Raji (cell line): Measurements from ENCODE around the gene PDCD10.

ENCODE experiments used
- POLR2A ChIP-seq: IDR thresholded peaks from 2 replicates; pipeline ENCODE4 v1.6.1; 2011; ENCODE audit warnings: low read depth, low read length, control low read depth; ENCODE audit not compliant: insufficient read depth

Gene PDCD10

DNA sequence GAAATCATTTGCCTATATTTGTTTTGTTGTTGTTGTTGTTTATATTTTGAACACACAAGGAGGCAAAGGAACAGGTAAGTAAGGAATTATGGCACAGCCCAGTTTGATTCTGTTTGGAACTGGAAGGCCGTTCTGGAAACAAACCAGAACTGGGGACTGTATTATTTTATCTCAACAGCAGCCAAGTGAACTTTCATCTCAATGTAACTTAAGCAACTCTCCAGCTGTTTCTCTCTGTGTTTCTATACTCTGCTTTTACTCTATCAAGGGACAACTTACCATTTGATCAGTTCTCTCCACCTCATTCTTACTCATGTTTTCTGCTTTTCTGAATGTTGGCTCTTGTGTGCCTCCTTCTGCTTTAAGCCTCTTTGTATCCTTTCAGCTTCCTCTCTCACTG is 65.0 kb downstream of the PDCD10 start:
- no peak for TF ChIP-seq POLR2A

DNA sequence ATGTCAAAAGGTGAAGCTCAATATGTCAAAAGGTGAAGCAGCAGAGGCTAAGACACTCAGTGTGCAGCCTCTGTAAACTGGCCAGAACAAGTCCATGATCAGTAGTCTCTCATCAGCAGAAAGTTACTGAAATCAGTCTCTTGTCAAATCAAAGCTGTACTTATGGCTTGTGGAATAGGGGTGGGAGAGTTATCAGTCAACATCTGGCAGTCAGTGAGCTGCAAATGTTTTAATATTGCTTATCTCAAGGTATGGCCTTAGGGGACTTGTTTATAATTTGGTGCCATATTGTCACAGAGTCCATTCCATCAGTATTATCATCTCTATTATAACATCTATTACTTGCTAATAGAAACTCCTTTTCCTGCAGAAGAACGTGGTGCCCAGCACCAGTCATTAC is 66.0 kb downstream of the PDCD10 start:
- TF ChIP-seq POLR2A, result no peak

DNA sequence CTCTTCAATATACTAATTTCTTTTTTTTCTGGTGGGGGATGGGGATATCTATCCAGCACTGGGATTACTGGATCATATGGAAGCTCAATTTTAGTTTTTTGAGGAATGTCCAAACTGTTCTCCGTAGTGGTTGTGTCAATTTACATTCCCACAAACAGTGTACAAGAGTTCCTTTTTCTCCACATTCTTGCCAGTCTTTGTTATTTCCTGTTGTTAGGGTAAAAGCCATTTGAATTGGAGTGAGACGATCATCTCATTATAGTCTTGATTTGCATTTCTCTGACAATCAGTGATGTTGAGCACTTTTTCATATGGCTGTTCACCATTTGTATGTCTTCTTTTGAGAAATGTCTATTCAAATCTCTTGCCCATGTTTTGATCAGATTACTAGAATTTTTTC is 68.1 kb downstream of the PDCD10 start:
- no peak for TF ChIP-seq POLR2A

DNA sequence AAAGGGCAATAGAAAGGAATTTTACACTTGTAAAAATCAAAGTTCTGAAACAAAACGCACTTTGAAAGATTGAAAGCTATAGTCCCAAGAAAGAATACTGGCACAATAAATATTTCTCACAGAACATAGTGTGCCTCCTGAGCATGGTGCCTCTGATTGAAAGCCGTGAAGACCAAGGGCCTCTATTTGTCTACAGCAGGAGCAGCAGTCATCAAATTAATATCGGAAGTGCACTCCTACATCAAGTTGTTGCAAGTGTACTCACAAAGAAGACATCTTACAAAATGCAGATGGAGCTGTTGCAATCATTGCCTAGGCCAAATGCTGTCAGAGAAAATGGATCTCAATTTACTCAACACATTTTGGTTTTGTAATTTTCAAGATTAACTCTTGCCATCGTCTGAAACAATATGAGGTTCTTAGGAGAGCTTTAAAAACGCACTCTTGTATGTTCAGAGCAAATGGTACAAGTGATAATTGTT is 71.7 kb downstream of the PDCD10 start:
- TF ChIP-seq POLR2A, result no peak

DNA sequence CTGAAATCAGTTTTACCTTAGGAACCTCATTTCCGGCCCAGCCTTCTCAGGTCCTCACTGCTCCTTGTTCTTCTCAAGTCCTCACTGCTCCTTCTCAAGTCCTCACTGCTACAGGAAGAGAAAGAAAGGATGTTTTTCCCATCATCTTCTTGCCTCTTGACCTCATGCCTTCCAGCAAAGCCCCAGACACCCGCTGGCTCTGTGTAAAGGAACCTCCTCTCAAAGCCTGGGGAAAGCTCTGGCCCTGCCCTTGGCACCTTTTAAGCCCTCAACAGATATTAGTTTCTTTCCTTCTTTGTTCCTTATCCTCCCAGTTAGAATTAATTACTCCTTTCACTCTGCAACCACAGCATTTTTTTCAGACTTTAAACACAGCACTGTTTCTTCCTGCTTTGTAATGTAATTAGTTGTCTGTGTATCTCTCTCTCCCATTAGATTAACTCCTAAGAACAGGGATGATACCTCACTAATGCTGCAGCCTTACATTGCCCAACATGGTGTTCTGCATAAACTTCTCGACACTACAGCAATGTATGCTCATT is 76.9 kb downstream of the PDCD10 start:
- no peak for TF ChIP-seq POLR2A

DNA sequence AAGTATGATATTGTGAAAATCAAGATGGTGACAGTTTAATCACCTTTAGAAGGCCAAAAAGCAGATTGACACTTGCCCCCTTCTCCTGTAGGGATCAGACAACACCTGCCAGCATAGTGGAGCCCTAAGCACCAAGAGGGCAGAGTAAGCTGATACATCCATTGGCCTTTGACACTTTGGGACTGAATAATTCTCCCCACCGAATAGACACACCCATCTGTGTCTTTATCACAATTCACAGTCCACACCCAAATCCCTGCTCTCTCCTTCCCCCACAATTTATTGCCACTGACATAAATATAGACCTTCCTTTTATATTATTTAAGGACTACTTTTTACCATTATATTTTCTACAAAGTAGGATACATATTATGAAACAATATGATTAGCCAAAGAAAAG is 77.9 kb downstream of the PDCD10 start:
- no peak for TF ChIP-seq POLR2A

DNA sequence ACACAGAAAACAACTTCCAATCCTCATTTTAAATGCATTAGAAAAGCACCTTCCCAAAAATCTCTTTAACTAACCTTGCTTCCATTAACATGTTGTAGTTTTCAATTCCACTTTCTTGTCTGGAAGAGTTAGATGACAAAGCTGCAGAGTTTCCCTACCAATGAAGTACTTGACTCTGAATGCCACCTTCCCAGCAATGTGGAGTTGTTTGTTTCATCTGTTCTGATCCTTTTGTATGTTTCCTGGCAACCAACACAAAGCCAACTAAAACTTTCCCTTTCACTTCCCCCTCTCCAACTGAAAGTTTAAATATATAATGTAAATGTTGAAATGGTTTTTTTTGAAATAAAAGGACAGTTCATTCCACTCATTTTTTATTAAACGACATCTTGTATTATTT is 80.9 kb downstream of the PDCD10 start, which contains the start of gene WDR49:
Gene WDR49, minus strand, starts transcription at position 183 of the 400 bp plus-strand sequence. CDS start 517 bp downstream, outside the sequence.
- no peak for TF ChIP-seq POLR2A

DNA sequence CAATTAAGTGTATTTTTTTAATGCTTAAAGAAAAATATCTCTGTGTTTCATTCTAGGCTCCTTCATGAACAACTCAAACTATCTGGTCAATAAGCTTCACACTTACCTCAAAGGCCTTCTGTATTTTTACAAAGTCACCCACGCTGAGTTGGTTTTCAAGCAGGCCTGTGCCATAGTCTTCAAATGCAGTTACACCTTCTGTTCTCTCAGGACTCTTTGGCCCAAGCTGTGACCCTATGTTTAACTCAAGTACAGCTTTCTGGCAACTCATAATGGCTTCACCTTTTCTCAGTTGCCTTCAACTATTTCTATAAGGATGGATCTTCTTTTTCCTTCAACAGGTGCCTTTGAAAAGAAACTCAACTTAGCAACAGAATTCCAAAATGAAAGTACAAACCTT is 81.5 kb downstream of the PDCD10 start:
- no peak for TF ChIP-seq POLR2A

DNA sequence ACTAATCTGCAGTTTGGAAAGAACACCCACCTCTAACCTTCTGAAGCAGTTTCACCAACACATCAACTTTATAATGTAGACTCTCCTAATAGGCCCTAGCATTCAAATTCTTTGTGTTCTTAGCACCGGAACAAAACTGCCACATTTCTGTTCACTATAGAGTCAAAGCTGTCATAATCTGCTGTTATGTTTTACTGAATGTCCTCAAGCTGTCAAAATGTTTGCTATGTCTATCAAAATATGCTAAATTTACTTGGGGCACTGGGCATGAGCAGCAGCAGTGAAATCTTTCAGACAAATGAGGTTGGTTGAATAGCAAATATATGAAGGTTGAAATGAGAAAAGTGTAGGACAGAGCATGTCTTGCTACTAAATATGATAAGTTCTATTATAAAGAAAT is 82.9 kb downstream of the PDCD10 start:
- no peak for TF ChIP-seq POLR2A

DNA sequence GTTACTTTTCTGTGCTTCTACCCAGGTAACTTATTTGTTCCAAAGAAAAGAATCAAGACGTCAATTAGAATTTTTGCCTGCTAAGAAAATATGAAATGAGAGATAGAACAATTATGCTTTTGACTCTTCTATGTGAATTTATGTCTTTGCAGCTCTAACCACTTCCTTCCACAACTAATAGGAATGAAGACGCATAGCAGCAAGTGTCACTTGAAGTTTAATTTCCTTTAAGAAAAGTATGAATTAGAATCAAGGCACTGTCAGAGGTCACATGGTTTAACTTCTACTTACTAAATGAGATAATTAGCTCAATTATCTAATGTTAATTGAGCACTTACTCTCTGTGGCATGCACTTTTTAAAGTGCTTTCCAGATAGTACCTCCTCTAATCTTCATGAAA is 84.2 kb downstream of the PDCD10 start:
- TF ChIP-seq POLR2A, result no peak

DNA sequence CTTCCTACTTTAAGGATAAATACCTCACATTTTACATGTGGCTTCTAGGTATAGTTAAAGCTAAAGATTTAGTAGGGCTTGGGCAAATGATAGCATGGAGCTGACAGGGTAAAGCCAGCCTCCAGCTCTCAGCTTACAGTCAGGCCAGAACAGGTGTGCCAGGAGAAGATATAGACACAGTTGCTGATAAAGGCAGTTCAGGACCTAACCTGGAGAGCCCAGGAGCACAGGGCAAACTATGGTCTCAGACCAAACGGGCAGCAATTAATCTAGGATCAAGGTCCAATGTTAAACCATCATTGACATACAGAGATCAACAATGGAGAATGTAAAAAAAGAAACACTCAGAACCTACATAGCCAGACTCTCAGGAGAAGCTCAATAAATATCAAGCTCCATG is 84.9 kb downstream of the PDCD10 start:
- no peak for TF ChIP-seq POLR2A

DNA sequence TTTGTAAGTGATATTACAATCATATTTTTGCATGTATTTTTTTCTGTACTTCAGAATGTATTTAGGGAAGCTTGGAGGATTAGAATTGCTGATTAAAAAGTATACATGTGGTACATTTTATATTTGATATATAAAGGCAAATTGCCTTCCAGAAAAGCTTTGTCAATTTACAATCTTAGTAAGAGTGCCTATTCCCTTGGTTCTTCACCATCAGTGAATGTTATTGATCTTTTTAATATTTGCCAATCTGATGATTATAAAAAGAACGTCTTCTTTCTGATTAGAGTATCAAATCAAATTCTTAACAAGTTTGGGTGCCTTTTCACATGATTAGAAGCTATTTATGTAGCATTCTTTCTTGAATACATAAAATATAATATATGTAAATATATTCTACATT is 90.1 kb downstream of the PDCD10 start:
- TF ChIP-seq POLR2A, result no peak
